ENCODE measurements around the gene TLE6. TPM values are rescaled to one million over a fixed set of nuclear protein-coding genes. Genes with fewer than 3 reads are reported as not detected.
"Not testable (repeated sequence)": the region's sequence is repeated elsewhere in the genome, so short reads cannot be mapped to it uniquely, and the experiment has no call there.

Gene TLE6
- total RNA-seq, 1 donor from 2014 or later, result 3.8 TPM

- no peaks in the 10 kb centered on the region for H3K4me1 Mint-ChIP-seq (ENCODE audit: unreplicated experiment)
- H3K27ac Mint-ChIP-seq, result no peak overlapping the region
- no peak for DNase-seq (ENCODE audit: extremely low spot score, unreplicated experiment)
- H3K9me3 Mint-ChIP-seq, result no peaks in the 10 kb centered on the region
- TF ChIP-seq CTCF (conservative IDR thresholded peaks at IDR 0.05), result no peak
- no peaks in the 10 kb centered on the region for H3K27me3 Mint-ChIP-seq
- H3K36me3 Mint-ChIP-seq, result no peaks in the 10 kb centered on the region
- H3K4me3 Mint-ChIP-seq, result no peak overlapping the region
Observed at GRCh38 chr19:3006075-3006767, 28.9 kb downstream of the TLE6 start.

- H3K9me3 Mint-ChIP-seq, result no peaks in the 10 kb centered on the region
- H3K4me1 Mint-ChIP-seq (ENCODE audit: unreplicated experiment), result peaks cover 1% of the 10 kb centered on the region
- H3K4me3 Mint-ChIP-seq, result no peak overlapping the region
- DNase-seq (ENCODE audit: extremely low spot score, unreplicated experiment), result no peak
- H3K27me3 Mint-ChIP-seq, result no peaks in the 10 kb centered on the region
- no peaks in the 10 kb centered on the region for H3K36me3 Mint-ChIP-seq
- H3K27ac Mint-ChIP-seq, result no peak overlapping the region
- TF ChIP-seq CTCF (conservative IDR thresholded peaks at IDR 0.05), result no peak
Observed at GRCh38 chr19:3007975-3008374, 30.6 kb downstream of the TLE6 start.

- Mint-ChIP-seq H3K4me1 (ENCODE audit: unreplicated experiment) (peaks cover 5% of the 10 kb centered on the region), H3K9me3 (no peaks in the 10 kb centered on the region), H3K4me3 (no peak overlapping the region), H3K27ac (no peak overlapping the region), H3K36me3 (no peaks in the 10 kb centered on the region), H3K27me3 (no peaks in the 10 kb centered on the region)
- DNase-seq (ENCODE audit: extremely low spot score, unreplicated experiment), result no peak
- no peak for TF ChIP-seq CTCF (conservative IDR thresholded peaks at IDR 0.05)
Observed at GRCh38 chr19:3008994-3009393, 31.6 kb downstream of the TLE6 start.

- H3K9me3 Mint-ChIP-seq, result no peaks in the 10 kb centered on the region
Observed at GRCh38 chr19:3010871-3011270, 33.5 kb downstream of the TLE6 start.

GRCh38 chr19:3012059-3012458, 34.7 kb downstream of the TLE6 start:
- not testable (repeated sequence) for H3K36me3 Mint-ChIP-seq; H3K27me3 Mint-ChIP-seq; H3K27ac Mint-ChIP-seq; H3K9me3 Mint-ChIP-seq; H3K4me3 Mint-ChIP-seq; DNase-seq (ENCODE audit: extremely low spot score, unreplicated experiment); H3K4me1 Mint-ChIP-seq (ENCODE audit: unreplicated experiment)

More at GRCh38 chr19:3010871-3011270, 33.5 kb downstream of the TLE6 start:
- H3K36me3 Mint-ChIP-seq, result no peaks in the 10 kb centered on the region
- H3K27ac Mint-ChIP-seq, result no peak overlapping the region
- DNase-seq (ENCODE audit: extremely low spot score, unreplicated experiment), result no peak
- H3K4me3 Mint-ChIP-seq, result no peak overlapping the region
- no peaks in the 10 kb centered on the region for H3K27me3 Mint-ChIP-seq
- peaks cover 5% of the 10 kb centered on the region for H3K4me1 Mint-ChIP-seq (ENCODE audit: unreplicated experiment)
- TF ChIP-seq CTCF (conservative IDR thresholded peaks at IDR 0.05), result no peak

- no peaks in the 10 kb centered on the region for H3K36me3 Mint-ChIP-seq
- peaks cover 5% of the 10 kb centered on the region for H3K4me1 Mint-ChIP-seq (ENCODE audit: unreplicated experiment)
- TF ChIP-seq CTCF (conservative IDR thresholded peaks at IDR 0.05), result no peak
- H3K27ac Mint-ChIP-seq, result no peak overlapping the region
- no peak for DNase-seq (ENCODE audit: extremely low spot score, unreplicated experiment)
- H3K4me3 Mint-ChIP-seq, result no peak overlapping the region
- no peaks in the 10 kb centered on the region for H3K9me3 Mint-ChIP-seq
- H3K27me3 Mint-ChIP-seq, result no peaks in the 10 kb centered on the region
Observed at GRCh38 chr19:3012621-3013262, 35.4 kb downstream of the TLE6 start.
